Activated CD4-positive, CD25-positive, alpha-beta regulatory T cell treated with anti-CD3 and anti-CD28 coated beads, Interleukin-2, amount 50 U/mL, for 16 hours (primary cell): ENCODE measurements around the gene RHBDL2.
"Not testable (repeated sequence)": the region's sequence is repeated elsewhere in the genome, so short reads cannot be mapped to it uniquely, and the experiment has no call there.

Source experiments
- DNase-seq: peaks from one replicate; pipeline ENCODE4 v3.0.0-alpha.2; 2020; ENCODE audit warnings: low read depth, low spot score

RHBDL2 gene

GRCh38 chr1:38938722-38939260, 2.8 kb downstream of the RHBDL2 start:
- DNase-seq = no peak

- no peak for DNase-seq
Measured at GRCh38 chr1:38932571-38932970, 9.1 kb downstream of the RHBDL2 start.

GRCh38 chr1:38929476-38929875, 12.2 kb downstream of the RHBDL2 start:
- no peak for DNase-seq

GRCh38 chr1:38929054-38929453, 12.6 kb downstream of the RHBDL2 start:
- no peak for DNase-seq

- no peak for DNase-seq
Measured at GRCh38 chr1:38926091-38926490, 15.5 kb downstream of the RHBDL2 start.

- no peak for DNase-seq
Measured at GRCh38 chr1:38925391-38925790, 16.2 kb downstream of the RHBDL2 start.

GRCh38 chr1:38923607-38924006, 18.0 kb downstream of the RHBDL2 start:
- DNase-seq = no peak

DNA sequence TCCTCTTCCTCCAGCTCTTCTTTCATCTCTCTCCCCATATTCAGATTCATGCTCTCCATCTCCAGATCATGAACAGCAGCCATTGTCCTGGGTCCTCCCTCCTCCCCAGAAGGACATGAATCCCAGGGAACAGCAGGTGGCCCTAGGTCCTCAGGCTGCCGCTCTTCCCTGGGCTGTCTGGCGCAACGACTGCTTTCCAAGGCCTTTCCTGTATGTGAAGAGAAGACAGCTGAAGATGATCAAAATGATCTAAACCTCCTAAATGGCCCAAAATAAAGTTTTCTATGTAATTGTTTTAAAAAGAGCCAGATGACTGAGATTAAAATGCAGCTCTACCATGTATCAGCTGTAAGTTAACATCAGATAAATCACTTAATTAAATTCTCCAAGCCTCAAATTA, 22.5 kb downstream of the RHBDL2 start:
- DNase-seq = no peak

DNA sequence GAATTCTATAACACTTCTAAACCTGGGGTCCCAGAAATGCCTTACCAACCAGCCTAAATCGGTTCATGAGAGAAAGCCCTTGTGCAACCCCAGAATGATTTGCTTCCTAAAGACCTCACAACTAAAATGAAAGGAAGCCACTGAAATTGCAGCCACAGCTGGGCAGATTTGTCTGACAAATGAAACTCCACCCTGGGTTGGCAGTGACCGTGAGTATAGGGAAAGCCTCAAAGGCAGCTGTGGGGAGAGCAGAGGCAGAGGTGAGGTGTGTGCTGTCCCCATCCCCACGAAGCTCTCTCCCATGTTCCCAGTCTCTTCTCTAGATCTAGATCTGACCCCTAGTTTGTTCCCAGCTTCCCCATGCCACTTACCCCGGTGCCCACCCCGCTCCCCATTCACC, 23.1 kb downstream of the RHBDL2 start:
- DNase-seq = no peak

DNA sequence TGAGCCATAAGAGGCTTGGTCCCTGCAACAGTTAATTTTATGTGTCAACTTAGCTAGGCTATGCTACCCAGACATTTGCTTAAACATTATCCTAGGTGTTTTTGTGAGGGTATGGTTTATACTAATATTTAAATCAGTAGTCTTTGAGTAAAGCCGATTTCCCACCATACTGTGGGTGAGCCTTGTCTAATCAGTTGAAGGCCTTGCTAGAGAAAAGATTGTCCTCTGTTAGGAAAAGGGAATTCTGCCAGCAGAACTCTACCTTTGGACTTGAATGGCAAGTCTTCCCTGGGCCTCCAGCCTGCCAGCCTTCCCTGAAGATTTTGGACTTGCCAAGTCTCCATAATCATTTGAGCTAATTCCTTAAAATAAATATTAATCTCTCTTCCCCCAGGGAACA, 23.9 kb downstream of the RHBDL2 start:
- DNase-seq = no peak

DNA sequence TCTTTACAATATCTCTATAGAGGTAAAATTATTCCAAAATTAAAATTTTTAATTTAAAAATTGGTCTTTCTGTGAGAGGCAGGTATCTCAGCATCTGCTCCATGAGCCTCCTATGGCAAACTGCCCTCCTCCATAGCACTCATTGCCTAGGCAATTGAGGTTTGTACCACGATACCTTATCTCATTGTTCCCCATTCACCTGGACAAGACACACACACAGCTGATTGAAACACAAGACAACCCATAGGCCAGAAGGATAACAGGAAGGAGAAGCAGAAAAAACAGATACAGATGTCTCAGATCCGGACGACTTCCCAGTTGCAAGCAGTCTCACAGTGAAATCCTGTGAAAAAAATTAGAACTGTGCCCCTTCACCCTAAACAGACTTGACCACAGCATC, 24.3 kb downstream of the RHBDL2 start:
- no peak for DNase-seq

DNA sequence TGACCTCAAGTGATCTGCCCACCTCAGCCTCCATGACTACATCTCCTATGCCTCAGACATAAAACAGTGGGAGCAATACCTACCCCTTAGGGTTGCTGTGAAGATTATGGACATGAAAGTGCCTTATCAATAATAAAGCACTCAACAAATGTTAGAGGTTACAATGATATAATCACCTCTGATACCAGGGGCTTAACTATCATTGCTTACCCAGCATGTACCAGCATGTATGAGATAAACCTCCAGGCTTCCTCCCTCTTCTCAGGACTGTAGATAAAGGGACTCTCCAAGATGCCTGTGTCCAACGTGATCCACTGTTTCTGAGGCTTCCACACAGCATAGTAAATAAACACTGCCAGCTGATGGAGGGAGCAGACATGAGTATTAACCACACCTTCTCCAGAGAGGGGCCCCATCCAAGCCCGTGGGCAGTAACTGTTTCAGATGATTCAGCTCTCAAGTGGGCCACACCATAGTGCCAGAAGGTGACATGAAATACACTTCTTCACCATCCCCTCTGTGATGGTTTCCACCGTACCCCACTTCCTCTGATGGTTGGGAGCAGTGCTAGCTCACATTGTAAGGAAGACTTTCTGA, 26.2 kb downstream of the RHBDL2 start:
- DNase-seq = no peak

GRCh38 chr1:38914908-38915307, 26.7 kb downstream of the RHBDL2 start:
- not testable (repeated sequence) for DNase-seq

GRCh38 chr1:38908821-38909220, 32.8 kb downstream of the RHBDL2 start:
- no peak for DNase-seq

DNA sequence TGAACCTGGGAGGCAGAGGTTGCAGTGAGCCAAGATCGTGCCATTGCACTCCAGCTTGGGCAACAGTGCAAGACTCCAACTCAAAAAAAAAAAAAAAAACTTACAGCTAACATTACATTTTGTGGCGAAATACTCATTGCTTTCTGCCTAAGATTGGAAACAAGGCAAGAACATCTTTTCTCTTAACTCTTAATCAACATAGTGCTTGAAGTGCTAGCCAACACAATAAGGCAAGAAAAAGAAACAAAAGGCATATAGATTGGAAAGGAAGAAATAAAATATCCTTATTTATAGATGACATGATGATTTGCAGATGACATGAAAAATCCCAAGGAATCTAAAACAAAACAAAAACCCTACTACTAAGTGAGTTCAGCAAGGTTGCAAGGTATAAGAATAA, 35.6 kb downstream of the RHBDL2 start:
- DNase-seq = no peak

GRCh38 chr1:38899560-38899959, 42.1 kb downstream of the RHBDL2 start:
- DNase-seq = no peak

- DNase-seq = no peak
Measured at GRCh38 chr1:38898653-38899230, 42.9 kb downstream of the RHBDL2 start.

- DNase-seq = no peak
Measured at GRCh38 chr1:38896169-38896568, 45.5 kb downstream of the RHBDL2 start.

- DNase-seq = no peak
Measured at GRCh38 chr1:38892976-38893375, 48.7 kb downstream of the RHBDL2 start.

DNA sequence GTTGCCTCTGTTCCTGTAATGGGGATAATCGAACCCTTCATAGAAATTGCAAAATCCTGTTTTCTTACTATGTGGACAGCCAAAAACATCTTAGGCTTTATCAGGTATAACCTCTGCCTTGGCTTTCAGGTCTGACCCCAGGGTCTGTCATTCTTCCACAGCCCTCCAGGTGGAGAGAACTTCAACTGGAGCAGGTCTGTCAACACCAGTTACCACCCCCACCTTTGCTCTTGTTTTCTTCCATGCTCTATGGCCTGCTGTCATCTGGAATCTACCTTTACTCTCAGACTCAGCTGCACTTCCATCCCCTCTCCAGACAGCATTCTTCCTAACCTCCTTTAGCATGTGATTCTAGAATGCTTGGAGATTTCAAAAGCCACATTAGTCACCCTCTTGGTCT, 49.9 kb downstream of the RHBDL2 start:
- DNase-seq = no peak

DNA sequence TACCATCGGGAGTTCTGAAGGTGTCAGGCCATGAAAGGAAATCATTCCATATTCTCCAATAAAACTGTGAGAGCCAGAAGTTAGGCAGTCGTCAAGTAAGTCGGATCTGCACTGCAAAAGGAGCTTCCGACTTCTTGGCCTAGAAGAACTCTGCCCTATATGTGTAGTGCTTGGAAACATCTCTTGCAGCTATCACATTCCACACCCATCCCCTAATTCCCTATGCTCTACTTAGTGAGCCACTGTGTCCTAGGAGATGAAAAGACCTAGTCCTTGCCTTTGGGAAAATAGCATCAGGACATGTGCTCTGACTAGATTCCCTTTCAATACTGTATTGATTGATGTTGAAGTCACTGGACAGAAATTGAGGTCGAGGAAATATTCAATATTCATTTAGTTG, 52.0 kb downstream of the RHBDL2 start:
- no peak for DNase-seq

GRCh38 chr1:38888423-38889333, 53.0 kb downstream of the RHBDL2 start:
- DNase-seq = no peak

DNA sequence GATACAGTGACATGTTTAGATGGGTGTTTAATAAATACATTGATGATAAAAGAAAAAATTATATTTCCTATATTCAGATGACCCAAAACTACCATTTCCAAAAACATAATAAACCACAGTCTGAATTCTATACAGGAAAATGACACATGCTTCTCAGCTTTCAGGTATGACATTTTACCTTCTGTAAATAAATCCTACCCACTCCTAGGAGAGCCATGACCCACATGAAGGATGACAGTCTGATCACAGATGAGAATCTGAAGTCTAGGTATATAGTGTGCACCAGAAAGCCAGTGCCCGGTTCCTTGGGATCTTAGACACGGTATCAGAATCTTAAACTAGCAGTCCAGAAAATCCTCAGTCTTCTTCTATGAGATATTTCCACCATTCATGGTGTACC, 56.5 kb downstream of the RHBDL2 start:
- DNase-seq = no peak
